GM10847 (cell line): ENCODE data around the gene PPP1R1C.

Experiments
- POLR2A ChIP-seq: IDR thresholded peaks from 2 replicates; pipeline ENCODE4 v1.6.1; 2011; ENCODE audit not compliant: insufficient read length; ENCODE audit errors: extremely low read depth

Gene PPP1R1C

DNA sequence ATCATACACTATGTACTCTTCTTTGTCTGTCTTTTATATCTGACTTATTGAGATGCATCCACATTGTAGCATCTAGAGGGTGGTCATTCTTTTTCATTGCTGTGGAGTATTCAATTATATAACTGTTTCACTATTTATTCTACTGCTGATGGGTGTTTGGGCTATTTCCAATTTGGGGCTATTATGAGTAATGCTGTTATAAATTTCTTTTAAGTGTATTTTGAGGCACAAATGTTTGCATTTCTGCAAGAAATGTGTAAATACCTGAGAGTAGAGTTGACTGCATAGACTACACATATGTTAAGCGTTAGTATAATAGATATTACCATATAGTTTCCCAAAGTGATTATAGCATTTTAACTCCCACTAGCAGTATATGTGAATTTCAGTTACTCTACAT, 26.9 kb upstream of the PPP1R1C start:
- TF ChIP-seq POLR2A = no peak

DNA sequence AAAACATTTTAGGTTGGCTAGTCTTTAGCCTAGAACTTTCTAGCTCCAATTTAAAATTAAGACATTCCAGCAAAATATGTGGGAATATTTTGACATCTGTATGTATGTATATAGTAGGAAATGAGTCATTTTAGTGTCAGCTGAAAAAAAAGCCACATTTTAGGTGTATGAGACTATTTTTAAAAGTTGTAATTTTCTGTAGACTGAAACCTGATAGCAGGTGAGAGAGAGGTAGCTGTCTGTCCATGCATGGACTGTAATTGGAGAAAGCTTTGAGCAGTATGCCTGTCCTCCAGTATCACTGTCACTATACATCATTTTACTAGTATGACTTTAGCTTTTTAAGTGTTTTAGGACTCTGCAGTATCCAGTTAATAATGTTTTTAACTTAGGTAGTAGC, 26.1 kb upstream of the PPP1R1C start:
- no peak for TF ChIP-seq POLR2A

DNA sequence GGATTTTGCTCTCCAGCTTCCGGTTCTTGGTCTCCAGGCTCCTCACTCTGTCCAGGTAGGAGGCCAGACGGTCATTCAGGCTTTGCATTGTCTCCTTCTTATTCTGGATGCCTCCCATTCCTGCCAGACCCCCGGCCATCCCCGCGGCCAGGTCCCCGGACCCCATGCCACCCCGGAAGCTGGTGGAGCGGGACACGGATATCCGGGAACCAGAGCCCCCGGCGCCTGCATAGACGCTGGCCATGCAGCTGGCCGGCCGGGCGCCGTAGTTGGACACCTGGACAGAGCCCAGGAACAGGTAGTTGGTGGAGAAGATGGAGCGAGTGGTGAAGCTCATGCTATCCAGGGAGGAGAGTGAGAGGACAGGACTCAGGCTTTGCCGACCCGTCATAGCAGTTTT, 23.5 kb upstream of the PPP1R1C start:
- TF ChIP-seq POLR2A = no peak

DNA sequence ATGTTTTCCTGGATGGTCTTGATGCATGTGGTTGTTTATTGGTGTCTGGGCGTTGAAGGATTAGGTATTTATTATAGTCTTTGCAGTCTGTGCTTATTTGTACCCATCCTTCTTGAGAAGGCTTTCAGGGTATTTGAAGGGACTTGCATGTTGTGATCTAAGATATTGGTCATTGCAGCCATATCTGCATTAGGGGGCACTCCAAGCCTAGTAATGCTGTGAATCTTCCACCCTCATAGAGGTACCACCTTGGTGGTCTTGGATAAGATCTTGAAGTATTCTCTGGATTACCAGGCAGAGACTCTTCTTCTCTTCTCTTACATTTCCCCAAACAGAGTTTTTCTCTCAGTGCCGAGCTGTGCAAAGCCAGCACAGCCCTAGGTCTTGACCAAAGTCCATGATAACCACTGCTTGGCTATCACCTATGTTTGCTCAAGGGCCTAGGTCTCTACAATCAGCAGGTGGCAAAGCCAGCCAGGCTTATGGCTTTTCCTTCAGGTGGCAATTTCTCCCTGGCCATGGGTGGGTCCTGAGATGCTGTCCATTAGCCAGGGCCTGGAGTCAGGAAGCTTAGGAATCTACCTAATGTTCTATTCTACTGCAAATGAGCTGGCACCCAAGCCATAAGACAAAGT, 15.4 kb upstream of the PPP1R1C start:
- TF ChIP-seq POLR2A = no peak

DNA sequence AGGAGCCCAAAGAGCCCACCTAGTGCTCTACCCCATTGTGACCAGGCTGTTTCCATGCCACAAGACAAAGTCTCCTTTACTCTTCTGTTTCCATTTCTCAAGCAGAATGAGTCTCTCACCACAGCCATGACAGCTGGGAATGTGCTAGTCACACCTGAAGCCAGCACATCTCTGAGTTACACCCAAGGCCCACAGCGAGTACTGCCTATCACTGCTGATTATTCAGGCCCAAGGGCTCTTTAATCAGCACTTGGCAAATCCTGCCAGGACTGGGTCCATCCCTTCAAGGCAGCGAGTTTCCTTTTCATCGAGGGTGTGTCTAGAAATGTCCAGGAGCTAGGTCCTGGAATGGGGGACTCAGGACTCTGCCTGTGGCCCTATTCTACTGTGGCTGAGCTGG, 14.6 kb upstream of the PPP1R1C start:
- TF ChIP-seq POLR2A = no peak

DNA sequence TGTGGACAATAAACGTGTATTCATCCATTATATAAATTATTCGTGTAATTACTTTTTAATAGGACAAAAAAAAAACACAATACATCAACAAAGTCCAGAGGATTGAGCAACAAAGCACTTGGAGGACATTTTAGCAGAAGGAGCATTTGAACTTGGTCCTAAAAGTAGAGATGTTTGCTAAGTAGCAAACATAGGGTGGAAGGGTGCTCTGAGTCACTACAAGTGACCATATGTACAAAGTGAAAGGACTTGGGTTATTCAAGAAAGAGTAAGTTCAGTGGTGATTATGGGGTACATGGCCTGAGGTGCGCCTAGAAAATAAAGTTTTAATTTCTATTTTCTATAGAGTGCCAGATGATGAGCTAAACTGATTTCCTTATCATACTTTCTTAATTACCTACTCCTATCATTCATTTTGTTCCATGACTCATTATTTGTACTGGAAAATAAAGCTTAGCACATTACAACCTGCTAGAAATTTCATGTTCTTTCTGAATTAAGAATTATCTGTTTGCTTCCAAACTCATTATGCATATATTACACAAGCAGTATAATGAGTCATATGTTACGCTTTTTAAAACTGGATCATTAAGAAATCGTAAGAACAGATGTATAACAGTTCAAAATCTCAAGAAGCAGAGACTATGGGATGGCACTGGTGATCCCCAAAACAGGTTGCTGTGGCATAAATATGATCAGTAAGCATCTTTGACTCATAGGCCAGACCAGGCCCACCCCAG, 13.1 kb upstream of the PPP1R1C start:
- TF ChIP-seq POLR2A = no peak

DNA sequence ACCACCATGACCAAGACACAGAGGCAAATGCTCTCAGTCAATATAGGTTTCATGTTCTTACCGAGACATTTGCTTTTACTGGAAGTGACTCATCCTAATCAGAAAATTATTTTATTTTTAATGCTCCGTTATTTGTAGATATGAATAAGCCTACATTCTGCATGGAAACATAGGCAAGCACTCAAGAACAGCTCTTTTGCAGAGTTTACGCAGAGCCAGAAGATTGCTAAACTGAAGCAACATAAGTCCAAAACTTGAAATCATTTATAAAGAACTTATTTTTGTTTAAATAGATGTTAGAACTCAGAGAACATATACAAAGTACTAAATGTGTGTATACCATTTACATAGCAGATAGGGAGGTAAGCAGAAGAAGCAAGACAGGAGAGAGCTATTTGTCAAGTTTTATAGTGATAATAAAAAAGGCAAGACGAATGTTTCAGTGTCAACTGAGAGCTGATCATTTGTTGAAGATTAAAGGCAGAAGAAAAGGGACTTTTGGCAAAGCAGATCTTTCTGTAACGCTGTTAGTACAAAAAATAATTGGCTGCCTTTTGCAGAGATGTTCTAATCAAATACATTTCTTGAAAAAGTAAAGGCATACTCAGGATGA, 12.4 kb upstream of the PPP1R1C start:
- no peak for TF ChIP-seq POLR2A

DNA sequence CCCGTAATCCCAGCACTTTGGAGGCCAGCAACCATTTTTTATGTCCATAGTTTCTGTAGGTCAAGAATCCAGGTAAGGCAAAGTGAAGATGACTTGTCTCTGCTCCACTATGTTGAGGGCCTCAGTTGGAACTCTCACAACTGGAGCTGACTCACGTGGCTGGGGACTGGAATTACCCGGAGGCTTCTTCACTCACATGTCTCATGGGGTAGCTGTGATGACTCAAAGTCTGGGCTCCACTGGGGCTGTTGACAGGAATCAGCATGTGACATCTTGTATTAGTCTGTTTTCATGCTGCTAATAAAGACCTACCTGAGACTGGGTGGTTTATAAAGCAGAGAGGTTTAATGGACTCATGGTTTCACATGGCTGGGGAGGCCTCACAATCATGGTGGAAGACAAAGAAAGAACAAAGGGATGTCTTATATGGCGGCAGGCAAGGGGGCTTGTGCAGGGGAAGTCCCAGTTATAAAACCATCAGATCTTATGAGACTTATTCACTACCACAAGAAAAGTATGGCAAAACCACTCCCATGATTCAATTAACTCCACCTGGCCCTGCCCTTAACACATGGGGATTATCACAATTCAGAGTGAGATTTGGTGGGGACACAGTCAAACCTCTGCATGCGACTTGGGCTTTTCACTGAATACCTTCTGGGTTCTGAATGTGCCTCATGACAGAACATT, 7.8 kb upstream of the PPP1R1C start:
- TF ChIP-seq POLR2A = no peak

DNA sequence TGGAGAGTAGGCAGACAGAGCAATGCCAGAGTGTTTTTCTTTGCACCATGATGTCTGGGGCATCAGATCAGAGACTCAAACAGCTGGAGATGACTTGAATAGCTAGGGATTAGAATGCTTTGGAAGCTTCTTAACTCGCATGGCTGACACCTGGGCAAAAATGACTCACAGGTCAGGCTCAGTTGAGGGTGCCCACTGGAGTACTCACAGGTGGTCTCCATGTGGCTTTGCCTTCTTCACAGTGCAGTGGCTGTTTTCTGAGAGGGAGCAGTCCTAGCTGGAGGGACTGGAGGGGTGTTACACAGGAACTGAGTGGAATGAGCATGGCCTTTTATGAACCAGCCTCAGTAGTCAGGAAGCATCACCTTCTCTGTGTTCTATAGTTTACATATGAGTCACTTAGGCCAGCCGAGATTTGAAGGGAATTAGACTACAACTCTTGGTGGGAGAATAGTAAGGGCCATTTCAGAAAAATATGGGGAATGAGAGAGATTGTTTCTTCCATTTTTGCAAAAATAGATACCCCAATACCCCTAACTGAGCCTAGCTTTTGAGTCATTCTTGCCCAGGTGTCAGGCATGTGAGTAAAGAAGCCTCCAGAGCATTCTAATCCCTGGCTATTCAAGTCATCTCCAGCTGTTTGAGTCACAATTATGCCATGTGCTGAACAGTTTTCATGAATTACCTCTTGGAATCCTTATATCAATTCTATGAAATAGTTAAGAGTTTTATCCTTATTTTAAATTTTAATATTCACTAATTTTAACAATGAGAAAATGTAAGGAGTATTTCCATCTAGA, 7.1 kb upstream of the PPP1R1C start:
- TF ChIP-seq POLR2A = no peak

DNA sequence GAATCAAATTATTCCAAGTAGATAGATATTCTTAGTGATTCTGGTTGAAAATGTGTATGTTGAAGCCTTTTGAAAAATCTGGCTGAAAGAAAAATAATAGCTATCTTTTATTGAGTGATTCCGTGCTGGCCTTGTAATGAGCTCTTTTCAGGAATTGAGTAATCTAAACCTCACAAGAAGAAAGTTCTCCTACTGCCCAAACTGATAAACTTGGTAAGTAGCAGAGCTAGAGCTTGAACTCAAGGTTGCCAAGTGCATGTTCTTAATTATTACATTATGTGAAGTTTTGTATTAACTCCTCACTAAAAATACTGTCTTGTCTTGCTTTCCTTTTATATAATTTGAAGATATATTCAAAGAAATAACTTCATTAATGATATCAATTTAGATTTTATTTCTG, 1.6 kb upstream of the PPP1R1C start:
- TF ChIP-seq POLR2A = no peak

DNA sequence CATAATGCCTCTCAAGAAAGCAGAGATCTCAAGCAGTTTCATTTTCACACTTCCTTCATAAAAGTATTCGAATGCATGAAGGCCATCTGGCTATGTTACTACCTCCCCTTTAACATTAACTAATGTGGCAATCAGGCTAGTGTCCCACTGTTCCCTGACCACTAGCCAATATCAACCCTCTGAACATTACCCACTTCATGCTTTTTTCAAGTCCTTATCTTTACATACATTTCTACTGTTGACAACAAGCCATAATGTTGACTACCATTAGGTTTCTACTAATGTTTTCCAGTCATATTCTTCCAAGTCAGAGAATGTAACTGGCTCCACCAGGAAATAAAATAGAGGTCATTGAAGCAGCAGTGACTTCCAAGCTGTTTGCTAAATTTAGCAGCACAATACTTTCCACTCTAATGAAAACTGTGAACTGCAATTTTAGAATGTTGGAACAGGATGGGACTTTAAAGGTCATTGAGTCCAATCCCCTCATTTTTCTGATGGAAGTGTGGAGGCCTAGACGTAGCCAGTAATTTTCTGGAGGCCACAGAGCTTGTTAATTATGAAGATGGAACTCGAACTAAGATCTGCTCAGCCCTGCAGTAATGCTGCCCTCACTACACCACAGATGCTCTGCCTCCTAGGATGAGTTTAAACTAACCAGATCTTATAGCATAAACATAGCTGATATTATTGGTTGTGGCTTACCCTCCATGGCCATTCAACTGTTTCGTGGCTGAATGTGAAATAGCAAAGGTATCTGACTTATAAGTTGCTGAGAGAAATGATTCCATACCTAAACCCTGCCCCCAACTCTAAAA, 630 bp upstream of the PPP1R1C start:
- TF ChIP-seq POLR2A = no peak

DNA sequence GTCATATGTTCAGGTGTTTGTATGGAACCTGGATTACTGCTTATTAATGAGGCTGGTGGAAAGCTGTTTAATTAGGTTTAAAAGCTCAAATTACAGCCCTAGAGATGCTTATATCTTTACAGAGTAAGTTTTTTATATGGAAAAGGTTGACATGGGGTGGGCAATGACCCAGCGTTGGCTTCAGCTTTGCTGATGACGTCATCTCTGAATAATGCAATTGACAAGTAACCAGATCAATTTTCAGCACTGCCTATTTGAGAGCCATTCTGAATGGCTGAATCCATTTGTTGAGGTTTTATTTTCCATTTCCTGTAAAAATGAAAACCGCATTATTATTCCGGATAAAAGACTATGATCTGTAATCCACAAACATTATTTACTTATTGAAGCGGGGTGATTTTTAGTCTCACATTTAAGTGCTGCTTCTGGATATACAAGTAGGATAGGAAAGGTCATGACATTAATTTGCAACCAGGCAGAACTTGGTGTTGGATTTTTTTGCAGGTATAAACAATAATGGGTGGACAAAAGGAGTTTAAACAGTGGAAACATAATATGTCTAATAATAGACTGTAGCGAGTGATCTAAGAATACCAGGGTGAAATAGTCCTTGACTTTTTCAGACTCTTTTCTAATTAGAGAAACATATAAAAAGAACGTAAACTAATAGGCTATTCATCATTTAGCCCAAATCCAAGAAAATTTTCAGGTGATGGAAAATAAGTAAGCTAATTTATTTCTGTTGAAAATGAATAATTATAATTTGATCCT, 2.7 kb downstream of the PPP1R1C start:
- TF ChIP-seq POLR2A = no peak

DNA sequence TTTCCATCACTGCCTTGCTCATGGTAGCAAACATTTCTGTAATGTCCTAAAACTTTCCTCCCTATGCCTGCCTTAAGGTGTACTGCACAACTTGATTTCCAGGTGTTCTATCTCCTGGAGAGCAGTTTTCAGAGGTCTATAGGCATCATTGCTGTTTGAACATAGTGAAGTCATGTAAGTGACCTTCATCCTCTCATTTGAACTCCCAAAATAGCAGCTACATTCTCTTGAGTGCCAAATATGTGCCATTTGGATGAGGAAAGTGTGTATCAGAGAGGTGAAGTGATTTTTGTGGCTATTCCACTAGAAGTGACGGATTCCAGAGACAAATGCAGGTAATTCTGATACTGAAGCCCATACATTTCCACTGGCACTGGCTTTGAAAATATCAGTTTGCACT, 3.4 kb downstream of the PPP1R1C start:
- no peak for TF ChIP-seq POLR2A
